ENCODE measurements around the gene NDUFC2.

DNA sequence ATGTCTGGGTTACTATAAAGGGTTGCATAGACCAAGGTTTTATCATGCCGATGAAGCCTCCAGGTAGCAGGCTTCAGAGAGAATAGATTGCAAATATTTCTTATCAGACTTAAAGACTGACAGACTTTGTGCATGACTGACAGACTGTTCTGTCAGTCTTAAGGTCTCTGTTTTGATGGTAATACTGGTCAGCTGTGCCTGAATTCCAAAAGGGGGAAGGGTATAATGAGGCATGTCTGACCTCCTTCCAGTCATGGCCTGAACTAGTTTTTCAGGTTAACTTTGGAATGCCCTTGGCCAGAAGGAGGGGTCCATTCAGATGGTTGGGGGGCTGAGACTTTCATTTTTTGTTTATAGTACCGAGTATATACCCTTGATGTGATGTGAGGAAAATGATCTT lies 51.9 kb downstream of the NDUFC2 start:
- TF ChIP-seq, protein P1, sequence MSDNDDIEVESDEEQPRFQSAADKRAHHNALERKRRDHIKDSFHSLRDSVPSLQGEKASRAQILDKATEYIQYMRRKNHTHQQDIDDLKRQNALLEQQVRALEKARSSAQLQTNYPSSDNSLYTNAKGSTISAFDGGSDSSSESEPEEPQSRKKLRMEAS (IDR thresholded peaks at IDR 0.05; ENCODE audit: insufficient read depth, insufficient read length): no peak
- TF ChIP-seq, protein P2, sequence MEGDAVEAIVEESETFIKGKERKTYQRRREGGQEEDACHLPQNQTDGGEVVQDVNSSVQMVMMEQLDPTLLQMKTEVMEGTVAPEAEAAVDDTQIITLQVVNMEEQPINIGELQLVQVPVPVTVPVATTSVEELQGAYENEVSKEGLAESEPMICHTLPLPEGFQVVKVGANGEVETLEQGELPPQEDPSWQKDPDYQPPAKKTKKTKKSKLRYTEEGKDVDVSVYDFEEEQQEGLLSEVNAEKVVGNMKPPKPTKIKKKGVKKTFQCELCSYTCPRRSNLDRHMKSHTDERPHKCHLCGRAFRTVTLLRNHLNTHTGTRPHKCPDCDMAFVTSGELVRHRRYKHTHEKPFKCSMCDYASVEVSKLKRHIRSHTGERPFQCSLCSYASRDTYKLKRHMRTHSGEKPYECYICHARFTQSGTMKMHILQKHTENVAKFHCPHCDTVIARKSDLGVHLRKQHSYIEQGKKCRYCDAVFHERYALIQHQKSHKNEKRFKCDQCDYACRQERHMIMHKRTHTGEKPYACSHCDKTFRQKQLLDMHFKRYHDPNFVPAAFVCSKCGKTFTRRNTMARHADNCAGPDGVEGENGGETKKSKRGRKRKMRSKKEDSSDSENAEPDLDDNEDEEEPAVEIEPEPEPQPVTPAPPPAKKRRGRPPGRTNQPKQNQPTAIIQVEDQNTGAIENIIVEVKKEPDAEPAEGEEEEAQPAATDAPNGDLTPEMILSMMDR (IDR thresholded peaks at IDR 0.05; ENCODE audit: extremely low read depth in 1 of 2, insufficient read depth in 1 of 2, low read depth in 1 of 2, low read length in 2 of 2): no peak
- no peak for TF ChIP-seq EZH2 (IDR thresholded peaks at IDR 0.05; ENCODE audit: borderline replicate concordance, low read depth, low read length, severe bottlenecking)
- no peak for TF ChIP-seq POLR2A (IDR thresholded peaks at IDR 0.05; ENCODE audit: low read depth, low read length)
- TF ChIP-seq MYC (IDR thresholded peaks at IDR 0.05; ENCODE audit: low read depth, low read length): no peak
- no peak for TF ChIP-seq POLR2AphosphoS5 (IDR thresholded peaks at IDR 0.05; ENCODE audit: insufficient read depth, low read depth, low read length)
- TF ChIP-seq GATA2 (IDR thresholded peaks at IDR 0.05; ENCODE audit: insufficient read depth, insufficient read length, low read depth, low read length): no peak

All from endothelial cell of umbilical vein (primary cell).